ENCODE measurements around the gene GALR2. TPM values are rescaled to one million over a fixed set of nuclear protein-coding genes. Genes with fewer than 3 reads are reported as not detected.

The GALR2 gene
- total RNA-seq, 4 donors from 2014 or later: not detected

GRCh38 chr17:76125922-76126321 lies 51.3 kb downstream of the GALR2 start:
- 85% methylated on average over 1 of the region's 1 CpG; no CpG with 5 or more reads in 1 of the 2 donors for WGBS, 2 donors (ENCODE audit: low coverage in 1 of 2)
- Histone ChIP-seq H3K4me1 (peaks cover 0 to 12% (median 5%) of the 10 kb centered on the region in 3 donors), H3K4me3 (no peak overlapping the region), H3K36me3 (no peaks in the 10 kb centered on the region), H3K27me3 (peaks cover 13% of the 10 kb centered on the region), H3K27ac (no peak overlapping the region), H3K9me3 (no peaks in the 10 kb centered on the region)
- TF ChIP-seq POLR2AphosphoS5 (IDR thresholded peaks at IDR 0.05) (no peak), POLR2A (IDR thresholded peaks at IDR 0.05) (no peak), EP300 (IDR thresholded peaks at IDR 0.05) (no peak), CTCF (IDR thresholded peaks at IDR 0.05) (no peak)
- no peak for ATAC-seq

Small RNA genes within 50 kb of the gene (small RNA-seq; reads per million reads assigned to genes)
- gene MIR6868: 0 reads per million in 4 donors

Other genes starting within 250 kb of the GALR2 start
- 10 to 100 TPM in 1 of 4 donors, 1 to 10 TPM in 3; 2.6 to 10.8 (median 5.6) TPM for gene UNC13D, start 230.4 kb upstream of the GALR2 start, total RNA-seq
- gene WBP2, start 219.4 kb upstream of the GALR2 start, total RNA-seq: 10 to 100 TPM; 50.0 to 83.9 (median 57.6) TPM
- gene TRIM47, start 196.2 kb upstream of the GALR2 start, total RNA-seq: 100 to 1,000 TPM in 1 of 4 donors, 10 to 100 TPM in 3; 21.0 to 146 (median 40.8) TPM
- gene TRIM65, start 177.8 kb upstream of the GALR2 start, total RNA-seq: 10 to 100 TPM; 18.7 to 34.4 (median 31.2) TPM
- 10 to 100 TPM; 18.4 to 69.6 (median 44.3) TPM for gene MRPL38, start 169.9 kb upstream of the GALR2 start, total RNA-seq
- gene FBF1, start 133.7 kb upstream of the GALR2 start, total RNA-seq: 10 to 100 TPM in 1 of 4 donors, 1 to 10 TPM in 3; 4.6 to 20.2 (median 7.7) TPM
- 10 to 100 TPM; 45.9 to 63.4 (median 54.2) TPM for gene ACOX1, start 95.6 kb upstream of the GALR2 start, total RNA-seq
- gene TEN1, start 95.5 kb upstream of the GALR2 start, total RNA-seq: 10 to 100 TPM in 1 of 4 donors, 1 to 10 TPM in 3; 6.7 to 12.8 (median 7.9) TPM
- 1 to 10 TPM in 3 of 4 donors, not detected in 1; 1.2 to 5.6 (median 2.3) TPM for gene CDK3, start 73.9 kb upstream of the GALR2 start, total RNA-seq
- gene EVPL, start 47.5 kb upstream of the GALR2 start, total RNA-seq: 1 to 10 TPM; 1.3 to 6.1 (median 3.1) TPM
- 10 to 100 TPM; 43.0 to 63.8 (median 48.7) TPM for gene SRP68, start 2.3 kb upstream of the GALR2 start, total RNA-seq
- gene ZACN, start 4.4 kb downstream of the GALR2 start, total RNA-seq: not detected
- gene EXOC7, start 29.0 kb downstream of the GALR2 start, total RNA-seq: 100 to 1,000 TPM in 1 of 4 donors, 10 to 100 TPM in 3; 69.3 to 107 (median 83.9) TPM
- gene FOXJ1, start 66.5 kb downstream of the GALR2 start, total RNA-seq: not detected
- 1 to 10 TPM; 2.5 to 8.1 (median 3.3) TPM for gene RNF157, start 165.7 kb downstream of the GALR2 start, total RNA-seq
- gene UBALD2, start 190.6 kb downstream of the GALR2 start, total RNA-seq: 1 to 10 TPM; 6.1 to 8.8 (median 8.4) TPM
- 1 to 10 TPM; 1.7 to 2.7 (median 2.0) TPM for gene QRICH2, start 233.5 kb downstream of the GALR2 start, total RNA-seq